D721Med (cell line): ENCODE measurements around the gene MPHOSPH9.
A peak's percentile ranks its signal among the peaks of the same experiment; 100 is the strongest.

Source experiments
- DNase-seq: peaks from one replicate; pipeline ENCODE4 v3.0.0; 2011; ENCODE audit warnings: low spot score; ENCODE audit not compliant: insufficient read length
- FAIRE-seq: peaks from 2 replicates; lab custom pipeline; 2011; peaks lifted over from hg19 to GRCh38; lab: Jason Lieb, UNC
- TF ChIP-seq, protein P1 (sequence below): IDR thresholded peaks from 2 replicates; pipeline ENCODE4 v1.5.1; 2012; ENCODE audit warnings: mild to moderate bottlenecking, control low read depth; ENCODE audit not compliant: insufficient read depth; ENCODE audit errors: missing control alignments

Gene MPHOSPH9

DNA sequence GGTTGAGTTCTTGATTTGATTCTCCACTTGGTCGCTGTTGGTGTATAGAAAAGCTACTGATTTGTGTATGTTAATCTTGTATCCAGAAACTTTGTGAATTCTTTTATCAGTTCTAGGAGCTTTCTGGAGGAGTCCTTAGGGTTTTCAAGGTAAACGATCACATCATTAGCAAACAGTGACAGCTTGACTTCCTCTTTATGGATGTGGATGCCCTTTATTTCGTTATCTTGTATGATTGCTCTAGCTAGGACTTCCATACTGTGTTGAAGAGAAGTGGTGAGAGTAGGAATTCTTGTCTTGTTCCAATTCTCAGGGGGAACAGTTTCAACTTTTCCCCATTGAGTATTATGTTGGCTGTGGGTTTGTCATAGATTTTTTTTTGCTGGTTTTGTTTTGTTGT, 12.7 kb upstream of the MPHOSPH9 start:
- no peak for DNase-seq
- FAIRE-seq, result no peak
- TF ChIP-seq, protein P1, sequence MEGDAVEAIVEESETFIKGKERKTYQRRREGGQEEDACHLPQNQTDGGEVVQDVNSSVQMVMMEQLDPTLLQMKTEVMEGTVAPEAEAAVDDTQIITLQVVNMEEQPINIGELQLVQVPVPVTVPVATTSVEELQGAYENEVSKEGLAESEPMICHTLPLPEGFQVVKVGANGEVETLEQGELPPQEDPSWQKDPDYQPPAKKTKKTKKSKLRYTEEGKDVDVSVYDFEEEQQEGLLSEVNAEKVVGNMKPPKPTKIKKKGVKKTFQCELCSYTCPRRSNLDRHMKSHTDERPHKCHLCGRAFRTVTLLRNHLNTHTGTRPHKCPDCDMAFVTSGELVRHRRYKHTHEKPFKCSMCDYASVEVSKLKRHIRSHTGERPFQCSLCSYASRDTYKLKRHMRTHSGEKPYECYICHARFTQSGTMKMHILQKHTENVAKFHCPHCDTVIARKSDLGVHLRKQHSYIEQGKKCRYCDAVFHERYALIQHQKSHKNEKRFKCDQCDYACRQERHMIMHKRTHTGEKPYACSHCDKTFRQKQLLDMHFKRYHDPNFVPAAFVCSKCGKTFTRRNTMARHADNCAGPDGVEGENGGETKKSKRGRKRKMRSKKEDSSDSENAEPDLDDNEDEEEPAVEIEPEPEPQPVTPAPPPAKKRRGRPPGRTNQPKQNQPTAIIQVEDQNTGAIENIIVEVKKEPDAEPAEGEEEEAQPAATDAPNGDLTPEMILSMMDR, result no peak

DNA sequence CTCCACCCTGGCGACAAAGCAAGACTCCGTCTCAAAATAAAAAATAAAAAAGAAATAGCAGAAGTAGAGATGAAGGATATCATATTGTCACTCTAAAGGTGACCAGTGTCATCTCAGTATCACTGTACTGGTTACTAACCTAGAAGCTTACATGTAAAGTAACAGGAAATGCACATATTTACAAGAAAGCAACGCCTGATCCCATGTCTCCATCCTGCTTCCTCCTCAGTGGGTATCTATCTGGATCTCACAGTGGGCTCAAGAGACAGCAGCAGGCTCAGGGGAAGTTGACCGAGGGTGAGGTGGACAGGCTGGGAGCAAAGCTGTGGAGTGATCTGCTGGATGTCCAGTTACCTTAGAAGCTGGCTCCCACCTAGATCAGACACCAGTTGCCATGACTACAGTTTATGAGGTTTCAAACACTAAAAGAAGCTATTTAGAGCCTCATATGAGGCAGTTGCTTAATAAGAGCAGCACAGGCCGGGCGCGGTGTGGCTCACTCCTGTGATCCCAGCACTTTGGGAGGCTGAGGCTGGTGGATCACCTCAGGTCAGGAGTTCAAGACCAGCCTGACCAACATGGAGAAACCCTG, 10.8 kb upstream of the MPHOSPH9 start:
- TF ChIP-seq, protein P1, result no peak
- FAIRE-seq, result no peak
- DNase-seq, result no peak

DNA sequence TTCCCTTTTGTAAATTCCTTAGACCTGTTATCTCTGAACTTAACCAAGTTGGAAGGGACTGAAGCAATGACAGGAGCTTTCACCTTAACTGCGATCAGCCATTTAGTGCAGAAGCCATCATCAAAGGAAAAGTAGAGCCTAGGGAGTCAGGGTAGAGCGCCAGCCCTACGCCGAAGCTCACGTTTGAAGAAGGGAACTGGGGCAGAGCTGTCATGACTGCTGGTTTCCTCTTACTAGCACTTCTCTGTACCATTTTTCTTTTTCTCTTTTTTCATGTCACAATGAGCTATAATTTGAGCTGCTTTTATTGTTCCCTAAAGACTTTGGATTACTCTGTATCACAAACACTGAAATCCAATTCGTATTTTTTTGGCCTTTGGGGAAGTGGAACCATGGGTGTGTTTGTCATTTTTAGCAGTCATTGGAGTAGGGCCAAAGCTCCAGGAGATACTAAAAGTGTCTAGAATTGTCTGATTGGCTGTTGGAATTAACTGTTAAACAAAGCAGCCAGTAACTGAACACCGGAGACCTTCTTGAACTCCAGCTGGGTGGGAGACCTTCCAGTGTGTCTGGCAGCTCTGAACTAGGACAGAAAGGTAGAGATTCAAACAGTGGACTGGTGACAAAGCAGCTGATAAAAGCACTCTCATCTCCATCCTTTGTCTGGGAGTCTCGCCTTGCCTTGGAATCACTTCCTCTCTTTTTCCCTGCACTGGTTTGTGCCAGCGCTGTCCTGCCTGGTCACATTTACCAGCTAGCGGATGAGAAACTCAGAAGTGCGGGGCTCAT, 9.4 kb upstream of the MPHOSPH9 start:
- no peak for DNase-seq
- TF ChIP-seq, protein P1, result no peak
- FAIRE-seq, result no peak

DNA sequence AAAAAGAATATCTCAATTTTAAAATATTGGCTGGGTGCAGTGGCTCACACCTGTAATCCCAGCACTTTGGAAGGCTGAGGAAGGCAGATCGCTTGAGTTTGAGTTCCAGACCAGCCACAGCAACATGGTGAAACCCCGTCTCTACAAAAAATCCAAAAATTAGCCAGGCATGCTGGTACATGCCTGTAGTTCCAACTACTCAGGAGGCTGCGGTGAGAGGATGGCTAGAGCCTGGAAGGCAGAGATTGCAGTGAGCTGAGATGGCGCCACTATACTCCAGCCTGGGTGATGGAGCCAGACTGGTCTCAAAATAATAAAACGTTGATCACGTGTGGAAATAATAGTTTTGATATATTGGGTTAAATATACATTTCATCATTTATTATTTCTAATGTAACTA, 6.0 kb upstream of the MPHOSPH9 start:
- no peak for FAIRE-seq

DNA sequence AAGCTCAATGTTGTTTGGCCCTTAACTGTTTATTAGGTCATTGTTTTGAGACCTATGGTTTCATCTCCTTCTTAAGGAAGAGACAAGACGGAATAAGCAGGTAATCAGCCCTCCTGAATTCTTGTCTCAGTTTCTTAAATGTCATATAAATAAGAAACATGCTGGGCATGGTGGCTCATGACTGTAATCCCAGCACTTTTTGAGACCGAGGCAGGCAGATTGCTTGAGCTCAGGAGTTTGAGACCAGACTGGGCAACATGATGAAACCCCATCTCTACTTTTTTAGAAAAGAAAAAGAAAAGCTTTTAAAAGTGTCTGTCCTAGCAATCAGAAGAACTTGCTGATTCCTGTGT, 5.4 kb upstream of the MPHOSPH9 start:
- no peak for FAIRE-seq
- no peak for DNase-seq
- TF ChIP-seq, protein P1, result no peak

More for the DNA sequence above, 6.0 kb upstream of the MPHOSPH9 start:
- DNase-seq, result no peak
- TF ChIP-seq, protein P1, result no peak

DNA sequence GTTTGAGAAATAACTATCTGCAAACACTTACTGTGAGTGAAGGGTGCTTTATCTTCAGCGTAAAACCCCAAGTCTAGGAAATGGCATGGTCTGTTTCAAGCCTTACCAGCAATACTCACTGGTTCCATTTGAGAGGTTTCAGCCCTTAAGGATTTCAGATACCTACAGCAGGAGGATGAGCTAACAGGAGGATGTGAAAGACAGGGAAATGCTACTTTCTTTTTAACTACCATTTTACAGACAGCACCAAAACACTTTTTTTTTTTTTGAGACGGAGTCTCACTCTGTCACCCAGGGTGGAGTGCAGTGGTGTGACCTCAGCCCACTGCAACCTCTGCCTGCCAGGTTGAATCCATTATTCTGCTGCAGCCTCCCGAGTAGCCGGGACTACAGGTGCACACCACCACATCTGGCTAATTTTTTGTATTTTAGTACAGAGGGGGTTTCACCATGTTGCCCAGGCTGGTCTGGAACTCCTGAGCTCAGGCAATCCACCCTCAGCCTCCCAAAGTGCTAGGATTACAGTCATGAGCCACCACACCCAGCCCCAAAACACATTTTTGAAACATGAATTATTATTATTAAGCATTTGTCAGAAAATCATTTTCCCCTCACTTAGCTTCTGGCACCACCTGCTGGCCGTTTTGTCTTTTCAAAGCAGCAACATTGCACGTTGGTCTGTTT, 4.8 kb upstream of the MPHOSPH9 start:
- no peak for DNase-seq
- TF ChIP-seq, protein P1, result peak; percentile 87
- no peak for FAIRE-seq
